Pancreas (tissue), 10 donors: ENCODE data around the gene SH3GLB2. TPM values are rescaled to one million over a fixed set of nuclear protein-coding genes. Genes with fewer than 3 reads are reported as not detected.

Experiments
- ATAC-seq, 4 donors: fragments of 200-7000 bp; cut with Tn5 transposase; one replicate each; pipeline versions ENCODE4 v1.8.0 to v1.9.1; 2020; ENCODE audit warnings: mild to moderate bottlenecking in 4 of 4, moderate library complexity in 4 of 4
- DNase-seq, 6 donors: peaks; one replicate each; pipeline ENCODE4 v3.0.0-alpha.2; 2020
- FAIRE-seq: peaks from 2 replicates; lab custom pipeline; 2012; peaks lifted over from hg19 to GRCh38; lab: Jason Lieb, UNC
- H3K27ac ChIP-seq, 4 donors: fragments of 200-600 bp; sonication (generic); 1 replicate in 3 of 4; 2 replicates in 1 of 4; pipeline versions ENCODE4 v1.5.0 to v1.8.0; 2020
- H3K27me3 ChIP-seq, 4 donors: fragments of 200-600 bp; one replicate each; pipeline ENCODE4 v1.8.0; 2021
- H3K36me3 ChIP-seq, 3 donors: fragments of 200-600 bp; sonication (generic) in 1 of 3; one replicate each; pipeline versions ENCODE4 v1.5.0 to v1.8.0; 2020 to 2021
- H3K4me1 ChIP-seq, 3 donors: fragments of 200-600 bp; one replicate each; pipeline ENCODE4 v1.8.0; 2021
- H3K4me3 ChIP-seq, 4 donors: fragments of 200-600 bp; sonication (generic) in 2 of 4; one replicate each; pipeline versions ENCODE4 v1.5.0 to v1.8.0; 2020 to 2021
- H3K9me3 ChIP-seq, 4 donors: fragments of 200-600 bp; one replicate each; pipeline ENCODE4 v1.8.0; 2021
- WGBS, 2 donors: extraction: QIAGEN DNeasy Blood & Tissue Kit; methylation state at CpG; one replicate each; pipeline ENCODE4 v1.1.7; 2013; 5-methylcytosine and 5-hydroxymethylcytosine counted together
- intact Hi-C, 3 donors: fragments of 100-400 bp; cut with DNase I; formaldehyde crosslinking; loops; one replicate each; pipeline versions ENCODE4 v1.11.1 to v1.14.2; 2022
- polyA plus RNA-seq, 2 donors: library from polyadenylated mRNA; stranded (reverse); fragments of 200-250 nt; gene quantifications; one replicate each; pipeline ENCODE4 v1.2.3, GENCODE V29; 2013
- total RNA-seq, 6 donors: library from RNA; stranded (reverse); fragmentation: NEBNext Ultra II Directional in 4 of 6; extraction: Animal tissue kit (Norgen Biotek cat#: 25700) in 4 of 6; gene quantifications; one replicate each; pipeline versions ENCODE4 v1.2.1 to v1.2.4, GENCODE V29; 2021 to 2023
- TF ChIP-seq, protein P1 (sequence below), 4 donors: fragments of 200-600 bp; sonication (generic) in 3 of 4; IDR thresholded peaks; one replicate each; pipeline versions ENCODE4 v1.5.0 to v1.8.0; 2021; ENCODE audit warnings: antibody characterized with exemption in 4 of 4
- donor health status: healthy with polysubstance abuse.
- donor health status: DM: no; HTN: no; CAD: no; lungs with moderate emphysema.
- donor health status: DM: no; HTN: no; CAD: no.
- donor health status: control.
- donor health status: control.
- donor health status: Bipolar disorder and iron deficiency.
- donor health status: DM: yes; HTN: yes; CAD: no.
- donor health status: DM: no; HTN: no; CAD: no.
- donor health status: DM: no; HTN: no; CAD: no.
- donor health status: DM: yes; HTN: yes; CAD: no.

Gene SH3GLB2
- total and polyA plus RNA-seq, 8 donors: 46.6 to 201 (median 74.9) TPM

DNA sequence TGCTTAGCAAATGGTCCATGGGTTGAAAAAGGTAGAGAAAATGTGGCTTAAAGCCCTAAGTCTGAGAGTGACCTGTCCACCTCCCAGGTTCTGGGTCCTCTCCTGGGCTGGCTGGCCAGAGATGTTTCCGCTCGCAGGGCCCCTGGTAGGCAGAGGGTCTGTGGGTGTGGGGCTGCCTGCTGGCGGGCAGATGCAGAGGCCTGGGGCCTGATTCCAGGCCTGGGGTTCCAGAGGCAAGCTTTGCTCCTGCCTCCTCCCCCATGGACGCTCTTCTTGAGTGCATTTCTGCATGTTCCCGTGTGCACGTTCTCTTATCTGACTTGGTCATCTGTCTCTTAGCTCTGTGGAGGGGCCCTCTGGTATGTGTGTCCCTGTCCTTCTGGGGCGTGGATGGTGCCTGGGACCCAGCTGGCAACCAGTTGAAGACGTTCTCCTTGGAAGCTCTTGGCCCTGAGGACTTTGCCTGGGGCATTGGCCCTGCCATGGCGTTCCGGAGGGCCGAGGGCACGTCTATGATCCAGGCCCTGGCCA is 12.0 kb upstream of the SH3GLB2 start:
- peaks cover 0 to 6% (median 0%) of the 10 kb centered on the region in 3 donors for H3K4me1 ChIP-seq
- FAIRE-seq: no peak
- TF ChIP-seq, protein P1, sequence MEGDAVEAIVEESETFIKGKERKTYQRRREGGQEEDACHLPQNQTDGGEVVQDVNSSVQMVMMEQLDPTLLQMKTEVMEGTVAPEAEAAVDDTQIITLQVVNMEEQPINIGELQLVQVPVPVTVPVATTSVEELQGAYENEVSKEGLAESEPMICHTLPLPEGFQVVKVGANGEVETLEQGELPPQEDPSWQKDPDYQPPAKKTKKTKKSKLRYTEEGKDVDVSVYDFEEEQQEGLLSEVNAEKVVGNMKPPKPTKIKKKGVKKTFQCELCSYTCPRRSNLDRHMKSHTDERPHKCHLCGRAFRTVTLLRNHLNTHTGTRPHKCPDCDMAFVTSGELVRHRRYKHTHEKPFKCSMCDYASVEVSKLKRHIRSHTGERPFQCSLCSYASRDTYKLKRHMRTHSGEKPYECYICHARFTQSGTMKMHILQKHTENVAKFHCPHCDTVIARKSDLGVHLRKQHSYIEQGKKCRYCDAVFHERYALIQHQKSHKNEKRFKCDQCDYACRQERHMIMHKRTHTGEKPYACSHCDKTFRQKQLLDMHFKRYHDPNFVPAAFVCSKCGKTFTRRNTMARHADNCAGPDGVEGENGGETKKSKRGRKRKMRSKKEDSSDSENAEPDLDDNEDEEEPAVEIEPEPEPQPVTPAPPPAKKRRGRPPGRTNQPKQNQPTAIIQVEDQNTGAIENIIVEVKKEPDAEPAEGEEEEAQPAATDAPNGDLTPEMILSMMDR (IDR thresholded peaks at IDR 0.05): no peak
- H3K9me3 ChIP-seq: no peaks in the 10 kb centered on the region
- no peak overlapping the region for H3K27ac ChIP-seq
- DNase-seq: peak in 1 of 6 donors; percentile 50
- ATAC-seq: no peak
- intact Hi-C loops: no loop called here
- peaks cover 0 to 5% (median 0%) of the 10 kb centered on the region in 3 donors for H3K36me3 ChIP-seq
- H3K27me3 ChIP-seq: no peaks in the 10 kb centered on the region
- no peak overlapping the region for H3K4me3 ChIP-seq
- WGBS, 2 donors: 91 to 92% methylated on average over 12 of the region's 12 CpGs

DNA sequence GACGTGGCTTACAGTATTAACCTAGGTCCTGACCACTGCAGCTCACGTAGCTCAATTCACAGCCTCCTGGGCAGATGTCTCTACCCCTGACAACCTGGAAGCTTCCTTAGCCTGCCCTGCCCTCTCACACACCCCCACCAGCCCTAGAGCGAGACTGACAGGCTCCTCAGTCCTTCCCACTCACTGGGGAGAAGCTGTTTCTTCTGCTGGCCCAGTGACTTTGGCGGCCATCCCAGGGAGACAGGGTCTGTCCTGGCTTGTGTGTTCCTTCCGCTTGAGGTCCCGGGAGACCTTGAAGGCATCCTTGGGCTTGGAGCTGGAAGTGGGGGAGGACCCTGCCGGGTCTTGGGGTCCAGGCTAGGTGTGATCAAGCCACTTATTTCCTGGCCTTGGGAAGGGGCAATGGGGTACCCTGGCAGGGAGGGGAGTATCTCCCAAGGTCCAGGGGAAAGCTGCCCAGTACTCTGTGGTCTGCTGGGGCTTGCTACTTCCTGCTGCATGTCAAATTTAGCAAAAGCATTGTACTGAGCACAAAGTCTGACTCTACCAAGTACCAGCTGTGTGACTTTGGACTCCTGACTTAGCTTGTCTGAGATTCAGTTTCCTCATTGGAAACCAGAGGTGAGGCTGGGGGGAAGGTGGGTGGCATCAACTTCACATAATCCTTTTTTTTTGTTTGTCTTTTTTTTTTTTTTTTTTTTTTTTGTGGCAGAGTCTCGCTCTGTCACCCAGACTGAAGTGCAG is 10.2 kb upstream of the SH3GLB2 start:
- intact Hi-C loops: no loop called here
- H3K4me1 ChIP-seq: peaks cover 0 to 6% (median 0%) of the 10 kb centered on the region in 3 donors
- peaks cover 0 to 5% (median 0%) of the 10 kb centered on the region in 3 donors for H3K36me3 ChIP-seq
- no peak overlapping the region for H3K27ac ChIP-seq
- H3K27me3 ChIP-seq: no peaks in the 10 kb centered on the region
- TF ChIP-seq, protein P1 (IDR thresholded peaks at IDR 0.05): no peak
- H3K9me3 ChIP-seq: no peaks in the 10 kb centered on the region
- peak in 3 of 6 donors; percentile 53 to 60 (median 54) for DNase-seq
- 61 to 64% methylated on average over 7 to 8 of the region's 8 CpGs for WGBS, 2 donors
- no peak overlapping the region for H3K4me3 ChIP-seq
- no peak for FAIRE-seq
- ATAC-seq: no peak

DNA sequence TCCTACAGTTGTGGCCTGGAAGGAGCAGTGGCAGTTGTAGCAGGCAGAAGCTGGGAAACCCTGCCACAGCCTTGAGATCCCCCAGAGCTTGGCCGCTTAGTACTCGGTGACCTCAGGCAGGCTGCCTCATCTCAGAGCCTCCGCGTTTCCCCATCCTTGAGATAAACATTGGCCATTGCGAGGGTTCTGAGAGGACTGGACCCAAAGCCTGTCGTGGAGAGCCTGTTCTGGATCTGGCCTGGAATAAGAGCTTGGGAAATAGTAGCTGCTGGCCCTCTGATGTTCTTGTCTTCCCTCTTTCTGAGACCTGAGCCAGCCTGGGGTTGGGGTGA is 9.6 kb upstream of the SH3GLB2 start:
- Histone ChIP-seq H3K27ac (no peak overlapping the region), H3K9me3 (no peaks in the 10 kb centered on the region), H3K27me3 (no peaks in the 10 kb centered on the region), H3K4me3 (peak overlapping the region in 1 of 4 donors; percentile 77), H3K4me1 (peaks cover 0 to 6% (median 0%) of the 10 kb centered on the region in 3 donors), H3K36me3 (peaks cover 0 to 4% (median 0%) of the 10 kb centered on the region in 3 donors)
- TF ChIP-seq, protein P1 (IDR thresholded peaks at IDR 0.05): no peak
- no peak for FAIRE-seq
- intact Hi-C loops: no loop called here
- DNase-seq: no peak
- 32 to 34% methylated on average over 6 of the region's 6 CpGs for WGBS, 2 donors
- no peak for ATAC-seq

DNA sequence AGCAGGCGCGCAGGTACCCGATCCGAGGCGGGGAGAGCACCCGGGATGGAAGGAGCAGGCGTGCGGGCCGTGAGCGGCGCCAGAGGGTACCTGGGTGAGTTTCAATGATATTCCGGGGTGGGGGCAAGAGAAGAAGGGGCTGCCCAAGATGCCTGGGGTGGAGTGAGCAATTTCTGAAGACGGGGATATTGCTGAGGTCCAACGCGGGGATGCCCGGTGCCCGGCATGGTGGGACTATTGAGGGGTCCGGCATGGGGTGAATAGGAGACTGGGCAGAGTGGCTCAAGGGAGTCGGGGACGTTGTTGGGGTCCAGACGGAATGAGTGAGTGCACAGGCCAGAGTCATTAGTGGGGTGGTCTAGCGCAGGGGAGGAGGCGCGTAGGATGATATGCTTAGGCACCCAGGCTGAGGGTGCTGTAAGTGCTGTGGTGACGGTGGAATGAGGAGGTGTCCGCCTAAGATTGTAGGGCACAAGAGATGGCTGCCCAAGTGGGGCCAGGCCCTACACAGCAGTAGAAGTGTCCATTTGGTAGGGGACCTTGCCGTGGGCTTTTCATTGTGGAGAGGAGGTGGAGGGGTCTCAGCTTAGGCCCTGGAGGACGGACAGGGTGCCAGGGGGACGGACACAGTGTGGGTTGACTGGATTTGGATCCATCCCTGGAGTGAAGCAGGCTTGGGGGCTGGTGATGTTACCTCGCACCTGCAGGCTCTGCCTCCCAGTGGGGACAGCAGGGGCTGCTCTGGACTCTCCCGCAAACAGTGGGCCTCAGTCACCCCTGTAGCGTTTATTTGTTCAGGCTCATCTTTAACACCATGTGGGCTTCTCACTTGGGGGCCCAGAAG is 9.0 kb upstream of the SH3GLB2 start:
- intact Hi-C loops: no loop called here
- Histone ChIP-seq H3K36me3 (no peaks in the 10 kb centered on the region), H3K9me3 (no peaks in the 10 kb centered on the region), H3K27me3 (no peaks in the 10 kb centered on the region), H3K4me1 (peaks cover 0 to 6% (median 0%) of the 10 kb centered on the region in 3 donors), H3K27ac (peak overlapping the region; percentile 38 to 52 (median 45)), H3K4me3 (peak overlapping the region; percentile 77 to 95 (median 82))
- DNase-seq (peak in 1 of 6 donors; percentile 59), ATAC-seq (no peak), FAIRE-seq (no peak)
- WGBS, 2 donors: 7 to 8% methylated on average over 32 of the region's 32 CpGs
- TF ChIP-seq, protein P1 (IDR thresholded peaks at IDR 0.05): no peak
